GM12891 (cell line): ENCODE data around the gene NOX4.

Experiments
- DNase-seq: peaks from one replicate; pipeline ENCODE4 v3.0.0; 2011; ENCODE audit warnings: low spot score; ENCODE audit not compliant: insufficient read length
- FAIRE-seq: peaks from 2 replicates; lab custom pipeline; 2011; peaks lifted over from hg19 to GRCh38; lab: Jason Lieb, UNC
- PAX5 ChIP-seq: IDR thresholded peaks from 2 replicates; pipeline ENCODE4 v1.6.1; 2011; ENCODE audit warnings: low read length, moderate library complexity, mild to moderate bottlenecking; ENCODE audit not compliant: insufficient read depth, severe bottlenecking
- POLR2A ChIP-seq: IDR thresholded peaks from 2 replicates; pipeline ENCODE4 v1.6.1; 2011; ENCODE audit warnings: low read depth, low read length, control low read depth
- POLR2AphosphoS5 ChIP-seq: IDR thresholded peaks from 2 replicates; pipeline ENCODE4 v1.6.1; 2011; ENCODE audit warnings: low read depth, low read length, control low read depth
- POU2F2 ChIP-seq: IDR thresholded peaks from 2 replicates; pipeline ENCODE4 v1.6.1; 2011; ENCODE audit warnings: low read depth, mild to moderate bottlenecking, control low read depth, low read length, moderate library complexity
- SPI1 ChIP-seq: IDR thresholded peaks from 2 replicates; pipeline ENCODE4 v1.6.1; 2011; ENCODE audit warnings: low read depth, low read length, control low read depth
- TAF1 ChIP-seq: IDR thresholded peaks from 2 replicates; pipeline ENCODE4 v1.6.1; 2011; ENCODE audit warnings: low read depth, low read length, control low read depth

The NOX4 gene

DNA sequence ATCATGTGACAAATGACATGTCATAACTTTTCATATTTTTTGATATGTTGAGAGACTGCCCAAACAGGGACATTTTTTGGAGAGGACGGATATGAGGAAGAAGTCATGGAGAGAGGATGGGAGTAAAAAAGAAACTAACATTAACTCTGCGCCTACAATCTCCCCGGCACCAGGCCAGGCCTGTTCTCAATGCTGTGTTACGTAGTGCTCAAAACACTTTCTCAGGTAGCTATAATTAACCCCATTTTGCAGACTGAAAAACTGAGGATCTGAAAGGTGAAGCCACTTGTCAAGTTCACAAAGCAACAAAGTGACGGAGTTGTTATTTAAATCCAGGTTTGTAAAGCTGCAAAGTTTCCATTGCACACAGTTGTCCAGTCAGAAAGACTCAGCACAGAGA lies 17.4 kb upstream of the NOX4 start:
- no peak for TF ChIP-seq PAX5
- FAIRE-seq (no peak), DNase-seq (no peak)

- TF ChIP-seq POU2F2, result no peak
- TF ChIP-seq PAX5, result no peak
- no peak for TF ChIP-seq SPI1
- no peak for TF ChIP-seq POLR2A
- TF ChIP-seq TAF1, result no peak
- TF ChIP-seq POLR2AphosphoS5, result no peak
- no peak for FAIRE-seq
Measured at GRCh38 chr11:89504270-89504669, 13.1 kb upstream of the NOX4 start.

GRCh38 chr11:89503422-89503821 lies 12.2 kb upstream of the NOX4 start:
- FAIRE-seq (no peak), DNase-seq (no peak)
- TF ChIP-seq POU2F2 (no peak), POLR2AphosphoS5 (no peak), TAF1 (no peak), SPI1 (no peak), POLR2A (no peak), PAX5 (no peak)

More at GRCh38 chr11:89504270-89504669, 13.1 kb upstream of the NOX4 start:
- no peak for DNase-seq

DNA sequence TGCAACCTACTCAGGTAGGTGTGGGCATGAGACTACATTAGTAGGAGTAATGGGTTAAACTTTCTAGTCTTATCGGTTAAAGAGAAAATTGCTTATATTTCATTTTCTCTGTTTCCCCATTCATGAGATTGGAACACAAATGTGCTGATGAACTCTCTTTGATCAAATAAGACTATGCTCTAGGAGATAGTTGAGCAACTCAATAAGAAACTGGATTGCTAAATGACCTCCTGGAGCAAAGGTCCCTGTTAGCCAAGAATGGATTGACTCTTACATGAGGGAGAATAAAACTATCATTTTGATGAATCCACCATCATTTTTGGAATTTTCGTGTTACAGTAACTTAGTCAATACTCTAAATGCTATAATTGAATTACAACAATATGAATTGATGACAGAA lies 11.1 kb upstream of the NOX4 start:
- no peak for FAIRE-seq
- TF ChIP-seq POLR2A (no peak), PAX5 (no peak), SPI1 (no peak), POU2F2 (no peak), POLR2AphosphoS5 (no peak), TAF1 (no peak)
- no peak for DNase-seq

GRCh38 chr11:89500336-89500735 lies 9.2 kb upstream of the NOX4 start:
- FAIRE-seq (no peak), DNase-seq (no peak)
- TF ChIP-seq TAF1 (no peak), SPI1 (no peak), POU2F2 (no peak), POLR2A (no peak), POLR2AphosphoS5 (no peak), PAX5 (no peak)

DNA sequence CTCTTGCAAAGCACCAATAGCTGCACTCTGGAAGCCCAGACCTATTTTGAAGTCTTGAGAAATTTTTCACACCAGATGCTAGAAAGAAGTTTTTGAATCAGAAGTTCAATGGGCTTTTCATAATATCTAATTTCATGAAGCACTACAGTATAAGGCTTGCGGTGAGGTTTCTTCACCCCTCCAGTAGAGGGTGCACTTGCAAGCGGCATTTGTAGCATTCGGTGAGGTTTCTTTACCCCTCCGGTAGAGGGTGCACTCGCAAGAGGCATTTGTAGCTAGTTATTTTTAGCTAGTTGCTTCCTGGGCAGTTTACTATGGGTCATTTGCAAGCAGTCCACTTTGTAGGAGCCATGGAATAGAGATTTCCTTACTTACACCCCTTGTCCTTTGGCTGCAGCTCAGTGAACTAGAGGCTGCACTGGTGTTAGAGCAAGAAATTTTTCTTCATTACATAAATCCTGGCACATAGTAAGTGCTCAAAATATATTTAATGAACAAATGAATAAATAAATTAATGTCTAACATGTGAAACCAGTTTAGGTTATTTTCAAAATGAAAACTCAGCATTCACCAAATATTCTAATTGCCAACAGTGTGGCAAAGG lies 7.8 kb upstream of the NOX4 start:
- DNase-seq (no peak), FAIRE-seq (no peak)
- TF ChIP-seq POLR2AphosphoS5, result no peak
- no peak for TF ChIP-seq SPI1
- TF ChIP-seq PAX5, result no peak
- no peak for TF ChIP-seq POU2F2
- no peak for TF ChIP-seq TAF1
- no peak for TF ChIP-seq POLR2A

DNA sequence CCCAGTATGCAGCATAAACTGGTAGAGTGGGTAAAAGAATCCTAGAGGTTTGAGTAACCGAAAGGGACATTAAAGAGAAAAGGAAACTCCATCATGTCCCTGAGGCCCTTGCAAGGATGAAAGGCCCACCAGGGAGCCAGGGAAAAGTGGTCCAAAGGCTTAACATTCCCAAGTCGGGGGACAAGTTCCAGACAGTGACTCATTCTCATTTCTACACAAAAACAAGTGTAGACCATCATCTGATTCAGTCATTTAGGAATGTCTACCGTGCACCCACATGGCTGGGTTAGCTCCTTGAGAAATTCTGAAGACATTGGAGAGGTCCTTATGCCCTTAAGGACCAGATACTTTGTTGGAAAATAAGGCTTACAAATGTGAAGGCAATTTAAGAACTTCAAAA lies 4.8 kb upstream of the NOX4 start:
- FAIRE-seq (no peak), DNase-seq (no peak)
- TF ChIP-seq POLR2A (no peak), TAF1 (no peak), PAX5 (no peak), POLR2AphosphoS5 (no peak), POU2F2 (no peak), SPI1 (no peak)

GRCh38 chr11:89493431-89493830 lies 2.3 kb upstream of the NOX4 start:
- DNase-seq, result no peak
- no peak for FAIRE-seq
- TF ChIP-seq SPI1, result no peak
- TF ChIP-seq POU2F2, result no peak
- no peak for TF ChIP-seq PAX5
- no peak for TF ChIP-seq TAF1
- TF ChIP-seq POLR2AphosphoS5, result no peak

GRCh38 chr11:89490602-89490980 lies 584 bp downstream of the NOX4 start:
- TF ChIP-seq POLR2AphosphoS5 (no peak), POLR2A (no peak), SPI1 (no peak), TAF1 (no peak), PAX5 (no peak), POU2F2 (no peak)
- FAIRE-seq, result no peak
- no peak for DNase-seq

DNA sequence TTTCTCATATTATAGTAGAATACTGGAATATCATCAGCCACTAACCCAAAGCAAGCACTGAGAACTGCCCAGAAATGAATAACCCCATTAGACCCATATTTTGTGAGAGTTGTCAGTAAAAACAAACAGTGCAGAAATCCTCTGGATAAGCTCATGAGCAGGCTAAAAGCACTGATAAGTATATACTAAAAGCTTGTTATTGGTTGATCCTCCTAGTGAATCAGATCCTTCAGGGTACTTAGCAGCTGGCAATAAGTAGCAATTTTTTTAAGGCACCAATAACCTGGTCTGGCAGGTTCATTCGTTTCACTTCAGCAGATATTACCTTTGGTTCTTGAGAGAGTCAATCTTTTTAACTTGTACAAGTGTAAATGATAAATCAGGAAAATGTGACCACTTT lies 1.2 kb downstream of the NOX4 start:
- no peak for DNase-seq
- TF ChIP-seq TAF1 (no peak), SPI1 (no peak), PAX5 (no peak)
- no peak for FAIRE-seq
